Ascending aorta (tissue), 2 donors: Measurements from ENCODE around the gene TESK2. TPM values are rescaled to one million over a fixed set of nuclear protein-coding genes. Genes with fewer than 3 reads are reported as not detected.
"Not testable (repeated sequence)": the region's sequence is repeated elsewhere in the genome, so short reads cannot be mapped to it uniquely, and the experiment has no call there.

ENCODE experiments used
- DNase-seq, 2 donors: peaks; one replicate each; pipeline ENCODE4 v3.0.0-alpha.2; 2019; ENCODE audit warnings: low spot score in 2 of 2
- H3K27ac ChIP-seq, 2 donors: fragments of 200-600 bp; sonication (generic); one replicate each; pipeline ENCODE4 v1.5.1; 2016 to 2017; ENCODE audit warnings: mild to moderate bottlenecking in 1 of 2
- H3K27me3 ChIP-seq: fragments of 200-600 bp; sonication (generic); one replicate; pipeline ENCODE4 v1.5.1; 2017
- H3K36me3 ChIP-seq, 2 donors: fragments of 200-600 bp; sonication (generic); one replicate each; pipeline ENCODE4 v1.5.1; 2016
- H3K4me1 ChIP-seq, 2 donors: fragments of 200-600 bp; sonication (generic); one replicate each; pipeline ENCODE4 v1.5.1; 2016 to 2017; ENCODE audit warnings: mild to moderate bottlenecking in 1 of 2
- H3K4me3 ChIP-seq, 2 donors: fragments of 200-600 bp; sonication (generic); one replicate each; pipeline ENCODE4 v1.5.1; 2016 to 2017; ENCODE audit warnings: mild to moderate bottlenecking in 1 of 2
- H3K9me3 ChIP-seq, 2 donors: fragments of 200-600 bp; sonication (generic); one replicate each; pipeline ENCODE4 v1.5.1; 2016
- intact Hi-C: fragments of 100-400 bp; cut with DNase I; formaldehyde crosslinking; loops from one replicate; pipeline ENCODE4 v1.15.1; 2023
- total RNA-seq: library from RNA; depleted of rRNA; stranded (reverse); fragments of >200 nt; gene quantifications from one replicate; pipeline ENCODE4 v1.1.0, GENCODE V29; 2016
- TF ChIP-seq, protein P1 (sequence below), 3 experiments: fragments of 200-600 bp in 2 of 3; fragments of 450-650 bp in 1 of 3; sonication (generic) in 2 of 3; IDR thresholded peaks; one replicate each; pipeline ENCODE4 v1.5.1; 2016 to 2019; ENCODE audit warnings: antibody characterized with exemption in 3 of 3, mild to moderate bottlenecking in 1 of 3, moderate library complexity in 1 of 3

Gene TESK2
- total RNA-seq, 1 donor from 2014 or later: 0.32 TPM

- intact Hi-C loops: no loop called here
- no peaks in the 10 kb centered on the region for H3K9me3 ChIP-seq
- H3K4me3 ChIP-seq: no peak overlapping the region
- no peaks in the 10 kb centered on the region for H3K27me3 ChIP-seq
- TF ChIP-seq, protein P1, sequence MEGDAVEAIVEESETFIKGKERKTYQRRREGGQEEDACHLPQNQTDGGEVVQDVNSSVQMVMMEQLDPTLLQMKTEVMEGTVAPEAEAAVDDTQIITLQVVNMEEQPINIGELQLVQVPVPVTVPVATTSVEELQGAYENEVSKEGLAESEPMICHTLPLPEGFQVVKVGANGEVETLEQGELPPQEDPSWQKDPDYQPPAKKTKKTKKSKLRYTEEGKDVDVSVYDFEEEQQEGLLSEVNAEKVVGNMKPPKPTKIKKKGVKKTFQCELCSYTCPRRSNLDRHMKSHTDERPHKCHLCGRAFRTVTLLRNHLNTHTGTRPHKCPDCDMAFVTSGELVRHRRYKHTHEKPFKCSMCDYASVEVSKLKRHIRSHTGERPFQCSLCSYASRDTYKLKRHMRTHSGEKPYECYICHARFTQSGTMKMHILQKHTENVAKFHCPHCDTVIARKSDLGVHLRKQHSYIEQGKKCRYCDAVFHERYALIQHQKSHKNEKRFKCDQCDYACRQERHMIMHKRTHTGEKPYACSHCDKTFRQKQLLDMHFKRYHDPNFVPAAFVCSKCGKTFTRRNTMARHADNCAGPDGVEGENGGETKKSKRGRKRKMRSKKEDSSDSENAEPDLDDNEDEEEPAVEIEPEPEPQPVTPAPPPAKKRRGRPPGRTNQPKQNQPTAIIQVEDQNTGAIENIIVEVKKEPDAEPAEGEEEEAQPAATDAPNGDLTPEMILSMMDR (IDR thresholded peaks at IDR 0.05): no peak
- H3K4me1 ChIP-seq: no peaks in the 10 kb centered on the region
- DNase-seq: no peak
- no peaks in the 10 kb centered on the region for H3K36me3 ChIP-seq
- H3K27ac ChIP-seq: no peak overlapping the region
Measured at GRCh38 chr1:45470306-45470798, 20.6 kb downstream of the TESK2 start.

DNA sequence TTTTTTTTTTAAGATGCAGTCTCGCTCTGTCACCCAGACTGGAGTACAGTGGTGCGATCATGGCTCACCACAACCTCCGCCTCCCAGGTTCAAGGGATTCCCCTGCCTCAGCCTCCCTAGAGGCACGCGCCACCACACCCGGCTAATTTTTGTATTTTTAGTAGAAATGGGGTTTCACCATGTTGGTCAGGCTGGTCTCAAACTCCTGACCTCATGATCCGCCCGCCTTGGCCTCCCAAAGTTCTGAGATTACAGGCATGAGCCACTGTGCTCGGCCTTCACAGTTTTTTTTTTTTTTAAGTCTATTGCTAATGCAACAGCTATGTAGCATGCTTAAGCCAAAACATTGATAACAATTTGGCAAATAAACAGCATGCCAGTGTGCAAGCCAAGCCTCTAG lies 23.6 kb downstream of the TESK2 start:
- not testable (repeated sequence) for H3K36me3 ChIP-seq

DNA sequence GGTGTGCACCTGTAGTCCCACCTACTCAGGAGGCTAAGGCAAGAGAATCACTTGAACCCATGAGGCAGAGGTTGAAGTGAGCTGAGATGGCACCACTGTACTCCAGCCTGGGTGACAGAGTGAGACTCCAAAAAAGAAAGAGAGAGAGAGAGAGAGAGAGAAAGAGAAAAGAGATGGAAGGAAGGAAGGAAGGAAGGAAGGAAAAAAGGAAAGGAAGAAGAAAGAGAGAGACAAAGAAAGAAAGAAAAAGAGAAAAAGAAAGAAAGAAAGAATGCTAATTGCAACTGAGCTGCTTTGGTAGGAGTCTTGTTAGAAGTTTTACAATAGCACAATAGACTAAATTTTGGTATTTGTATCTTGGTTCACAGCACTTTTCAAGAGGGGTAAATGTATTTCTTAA lies 25.7 kb downstream of the TESK2 start:
- no peak overlapping the region for H3K4me3 ChIP-seq
- no peaks in the 10 kb centered on the region for H3K27me3 ChIP-seq
- no peak overlapping the region for H3K27ac ChIP-seq
- no peak for DNase-seq
- no peaks in the 10 kb centered on the region for H3K36me3 ChIP-seq
- intact Hi-C loops: no loop called here
- H3K9me3 ChIP-seq: no peaks in the 10 kb centered on the region
- TF ChIP-seq, protein P1 (IDR thresholded peaks at IDR 0.05): no peak
- no peaks in the 10 kb centered on the region for H3K4me1 ChIP-seq

More for the DNA sequence above, 23.6 kb downstream of the TESK2 start:
- H3K4me1 ChIP-seq, H3K9me3 ChIP-seq, H3K27me3 ChIP-seq, H3K27ac ChIP-seq, intact Hi-C loops, DNase-seq, H3K4me3 ChIP-seq: not testable (repeated sequence)

GRCh38 chr1:45458894-45459293 lies 32.1 kb downstream of the TESK2 start:
- intact Hi-C loops: no loop called here
- TF ChIP-seq, protein P1 (IDR thresholded peaks at IDR 0.05): no peak
- DNase-seq: no peak

DNA sequence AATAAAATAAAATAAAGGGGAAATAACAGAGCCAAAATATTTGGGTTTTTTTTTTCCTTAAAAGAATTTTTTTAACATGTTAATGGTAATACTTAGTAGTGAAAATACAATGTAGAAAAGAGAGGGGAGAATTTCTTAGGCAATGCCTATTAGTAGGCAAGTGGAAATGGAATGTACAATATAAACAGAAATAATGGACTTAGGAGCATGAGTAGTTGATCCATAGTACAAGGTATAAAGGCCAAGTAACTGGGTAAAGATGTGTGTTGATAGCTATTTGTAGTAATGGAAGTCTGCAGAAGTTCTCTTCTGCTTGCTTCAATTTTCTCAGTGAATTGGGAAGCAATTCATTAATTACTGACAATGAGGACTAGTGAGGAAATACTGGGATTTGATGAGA lies 34.4 kb downstream of the TESK2 start:
- H3K27me3 ChIP-seq: no peaks in the 10 kb centered on the region
- H3K4me3 ChIP-seq: no peak overlapping the region
- TF ChIP-seq, protein P1 (IDR thresholded peaks at IDR 0.05): no peak
- no peak overlapping the region for H3K27ac ChIP-seq
- no peaks in the 10 kb centered on the region for H3K36me3 ChIP-seq
- DNase-seq: no peak
- no peaks in the 10 kb centered on the region for H3K9me3 ChIP-seq
- H3K4me1 ChIP-seq: no peaks in the 10 kb centered on the region
- intact Hi-C loops: no loop called here

More at GRCh38 chr1:45458894-45459293, 32.1 kb downstream of the TESK2 start:
- Histone ChIP-seq H3K4me3 (no peak overlapping the region), H3K36me3 (no peaks in the 10 kb centered on the region), H3K9me3 (no peaks in the 10 kb centered on the region), H3K4me1 (no peaks in the 10 kb centered on the region), H3K27ac (no peak overlapping the region), H3K27me3 (no peaks in the 10 kb centered on the region)

GRCh38 chr1:45455162-45455561 lies 35.8 kb downstream of the TESK2 start:
- Histone ChIP-seq H3K4me1 (no peaks in the 10 kb centered on the region), H3K4me3 (no peak overlapping the region), H3K36me3 (no peaks in the 10 kb centered on the region), H3K9me3 (no peaks in the 10 kb centered on the region), H3K27me3 (no peaks in the 10 kb centered on the region), H3K27ac (no peak overlapping the region)
- intact Hi-C loops: no loop called here
- TF ChIP-seq, protein P1 (IDR thresholded peaks at IDR 0.05): no peak
- DNase-seq: no peak
